Activated T-cell treated with anti-CD3 and anti-CD28 coated beads, Interleukin-2, amount 50 U/mL, for 24 hours (primary cell): ENCODE data around the gene ADGRE2.
A peak's percentile ranks its signal among the peaks of the same experiment; 100 is the strongest.
"Not testable (repeated sequence)": the region's sequence is repeated elsewhere in the genome, so short reads cannot be mapped to it uniquely, and the experiment has no call there.

Experiments
- DNase-seq: peaks from one replicate; pipeline ENCODE4 v3.0.0-alpha.2; 2020
- H3K27ac Mint-ChIP-seq: 2 replicates; pipeline ENCODE4 v1.8.0; 2020; ENCODE audit warnings: mild to moderate bottlenecking, mixed read lengths
- H3K27me3 Mint-ChIP-seq: 2 replicates; pipeline ENCODE4 v1.8.0; 2020; ENCODE audit warnings: mixed read lengths
- H3K36me3 Mint-ChIP-seq: 2 replicates; pipeline ENCODE4 v1.8.0; 2020; ENCODE audit warnings: low read depth, mixed read lengths
- H3K4me1 Mint-ChIP-seq: 2 replicates; pipeline ENCODE4 v1.8.0; 2020; ENCODE audit warnings: low read depth, mixed read lengths
- H3K4me3 Mint-ChIP-seq: 2 replicates; pipeline ENCODE4 v1.8.0; 2020; ENCODE audit warnings: mild to moderate bottlenecking, moderate library complexity, mixed read lengths
- H3K9me3 Mint-ChIP-seq: 2 replicates; pipeline ENCODE4 v1.8.0; 2020; ENCODE audit warnings: mixed read lengths

ADGRE2 gene

DNA sequence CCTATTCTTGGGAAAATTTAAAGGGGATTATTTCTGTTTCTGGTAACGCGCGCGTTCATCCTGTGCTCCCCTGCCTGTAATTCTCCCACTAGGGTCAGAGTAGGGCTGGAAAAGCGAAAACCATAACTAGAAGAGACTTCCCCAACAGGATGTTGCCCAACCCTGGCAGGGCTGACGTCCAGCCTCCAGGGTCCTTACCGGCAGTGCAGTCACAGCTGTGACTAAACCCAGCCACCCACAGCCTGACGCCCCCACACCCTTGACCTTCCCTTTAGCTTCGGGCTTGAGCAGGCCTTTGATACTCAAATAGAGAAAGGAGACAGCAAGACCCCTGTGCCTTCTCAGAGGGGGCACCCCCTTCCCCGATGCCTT lies 6.4 kb upstream of the ADGRE2 start:
- peaks cover 36% of the 10 kb centered on the region for H3K27me3 Mint-ChIP-seq
- not testable (repeated sequence) for H3K9me3 Mint-ChIP-seq, H3K36me3 Mint-ChIP-seq, DNase-seq, H3K4me3 Mint-ChIP-seq
- H3K27ac Mint-ChIP-seq: peak overlapping the region; percentile 56
- H3K4me1 Mint-ChIP-seq: peaks cover 23% of the 10 kb centered on the region

DNA sequence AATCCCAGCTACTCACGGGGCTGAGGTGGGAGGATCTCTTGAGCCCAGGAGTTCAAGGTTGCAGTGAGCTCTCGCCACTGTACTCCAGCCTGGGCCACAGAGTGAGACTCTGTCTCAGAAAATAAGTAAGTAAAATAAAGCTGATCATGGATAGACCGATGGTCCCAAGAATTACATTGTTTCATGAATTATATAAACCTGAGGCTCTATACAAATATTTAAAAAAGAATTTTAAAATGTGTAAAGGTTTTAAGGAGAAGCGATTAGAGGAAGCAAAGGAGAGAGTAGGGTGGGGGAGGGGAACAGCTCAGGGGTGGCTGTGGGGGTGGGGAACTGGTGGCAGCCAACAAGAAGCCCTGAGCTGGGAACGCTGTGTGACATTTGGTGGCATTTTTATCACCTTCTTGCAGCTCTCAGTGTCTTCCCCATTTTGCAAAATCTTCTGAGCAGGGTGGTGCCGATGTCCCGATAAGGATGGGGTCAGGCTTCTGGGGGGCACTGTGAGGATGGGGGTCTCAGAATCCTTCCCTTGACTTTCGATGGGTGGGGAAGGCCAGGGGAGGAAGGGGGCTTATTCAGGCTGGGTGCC lies 5.1 kb upstream of the ADGRE2 start:
- not testable (repeated sequence) for H3K36me3 Mint-ChIP-seq, H3K4me3 Mint-ChIP-seq, H3K27ac Mint-ChIP-seq, H3K9me3 Mint-ChIP-seq, DNase-seq
- peaks cover 46% of the 10 kb centered on the region for H3K27me3 Mint-ChIP-seq
- peaks cover 23% of the 10 kb centered on the region for H3K4me1 Mint-ChIP-seq

- H3K27me3 Mint-ChIP-seq: peaks cover 51% of the 10 kb centered on the region
- peaks cover 23% of the 10 kb centered on the region for H3K4me1 Mint-ChIP-seq
- no peak overlapping the region for H3K4me3 Mint-ChIP-seq
- H3K36me3 Mint-ChIP-seq: no peaks in the 10 kb centered on the region
- H3K27ac Mint-ChIP-seq: no peak overlapping the region
- no peak for DNase-seq
- H3K9me3 Mint-ChIP-seq: no peaks in the 10 kb centered on the region
These were observed 4.5 kb upstream of the ADGRE2 start for GRCh38 chr19:14782626-14783409.

- Mint-ChIP-seq H3K4me1 (peaks cover 21% of the 10 kb centered on the region), H3K27me3 (peaks cover 58% of the 10 kb centered on the region)
- H3K27ac Mint-ChIP-seq, DNase-seq, H3K36me3 Mint-ChIP-seq, H3K4me3 Mint-ChIP-seq, H3K9me3 Mint-ChIP-seq: not testable (repeated sequence)
These were observed 3.6 kb upstream of the ADGRE2 start for GRCh38 chr19:14781713-14782536.

- H3K27me3 Mint-ChIP-seq: peaks cover 61% of the 10 kb centered on the region
- H3K36me3 Mint-ChIP-seq, DNase-seq, H3K4me3 Mint-ChIP-seq, H3K9me3 Mint-ChIP-seq, H3K27ac Mint-ChIP-seq: not testable (repeated sequence)
- peaks cover 23% of the 10 kb centered on the region for H3K4me1 Mint-ChIP-seq
These were observed 2.4 kb upstream of the ADGRE2 start for GRCh38 chr19:14780622-14781225.

DNA sequence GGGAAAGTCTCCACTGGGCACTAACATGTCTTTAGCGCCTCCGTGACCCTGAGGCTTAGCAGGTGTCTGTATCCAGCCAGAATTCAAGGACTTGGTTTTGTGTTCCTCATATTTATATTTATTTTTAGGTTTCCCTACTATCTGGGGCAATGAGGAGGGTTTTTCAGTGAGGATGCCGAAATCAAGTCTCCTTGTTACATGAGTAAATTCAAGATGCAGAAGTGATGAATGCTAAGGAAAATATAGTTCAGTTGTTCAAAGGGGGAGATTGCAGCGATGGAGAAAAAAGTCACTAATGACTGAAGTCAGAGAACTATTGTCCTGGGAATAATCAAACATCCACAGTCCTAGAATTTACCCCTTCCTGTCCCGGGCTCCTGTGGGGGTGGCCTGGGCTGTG lies 791 bp upstream of the ADGRE2 start:
- H3K27me3 Mint-ChIP-seq: peaks cover 61% of the 10 kb centered on the region
- peaks cover 15% of the 10 kb centered on the region for H3K4me1 Mint-ChIP-seq
- no peaks in the 10 kb centered on the region for H3K36me3 Mint-ChIP-seq
- H3K27ac Mint-ChIP-seq: no peak overlapping the region
- no peak overlapping the region for H3K4me3 Mint-ChIP-seq
- H3K9me3 Mint-ChIP-seq: no peaks in the 10 kb centered on the region
- DNase-seq: no peak

DNA sequence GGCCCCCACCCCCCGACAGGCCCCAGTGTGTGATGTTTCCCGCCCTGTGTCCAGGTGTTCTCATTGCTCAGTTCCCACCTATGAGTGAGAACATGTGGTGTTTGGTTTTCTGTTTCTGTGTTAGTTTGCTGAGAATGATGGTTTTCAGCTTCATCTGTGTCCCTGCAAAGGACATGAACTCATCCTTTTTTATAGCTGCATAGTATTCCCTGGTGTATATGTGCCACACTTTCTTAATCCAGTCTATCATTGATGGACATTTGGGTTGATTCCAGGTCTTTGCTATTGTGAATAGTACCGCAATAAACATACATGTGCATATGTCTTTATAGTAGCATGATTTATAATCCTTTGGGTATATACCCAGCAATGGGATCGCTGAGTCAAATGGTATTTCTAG lies 715 bp downstream of the ADGRE2 start:
- not testable (repeated sequence) for H3K36me3 Mint-ChIP-seq, H3K9me3 Mint-ChIP-seq, H3K27ac Mint-ChIP-seq, H3K4me3 Mint-ChIP-seq, DNase-seq
- Mint-ChIP-seq H3K27me3 (peaks cover 61% of the 10 kb centered on the region), H3K4me1 (peaks cover 13% of the 10 kb centered on the region)

GRCh38 chr19:14775869-14776586 lies 2.3 kb downstream of the ADGRE2 start:
- peaks cover 62% of the 10 kb centered on the region for H3K27me3 Mint-ChIP-seq
- H3K9me3 Mint-ChIP-seq: no peaks in the 10 kb centered on the region
- no peaks in the 10 kb centered on the region for H3K36me3 Mint-ChIP-seq
- DNase-seq: no peak
- peaks cover 13% of the 10 kb centered on the region for H3K4me1 Mint-ChIP-seq
- peak overlapping the region; percentile 68 for H3K4me3 Mint-ChIP-seq
- no peak overlapping the region for H3K27ac Mint-ChIP-seq

GRCh38 chr19:14775326-14775725 lies 3.0 kb downstream of the ADGRE2 start:
- not testable (repeated sequence) for DNase-seq, H3K36me3 Mint-ChIP-seq, H3K27ac Mint-ChIP-seq, H3K9me3 Mint-ChIP-seq
- peaks cover 13% of the 10 kb centered on the region for H3K4me1 Mint-ChIP-seq
- peak overlapping the region; percentile 68 for H3K4me3 Mint-ChIP-seq
- H3K27me3 Mint-ChIP-seq: peaks cover 57% of the 10 kb centered on the region

GRCh38 chr19:14774373-14774772 lies 4.0 kb downstream of the ADGRE2 start:
- H3K36me3 Mint-ChIP-seq: no peaks in the 10 kb centered on the region
- H3K4me1 Mint-ChIP-seq: peaks cover 13% of the 10 kb centered on the region
- no peak overlapping the region for H3K27ac Mint-ChIP-seq
- no peak for DNase-seq
- H3K9me3 Mint-ChIP-seq: no peaks in the 10 kb centered on the region
- no peak overlapping the region for H3K4me3 Mint-ChIP-seq
- peaks cover 60% of the 10 kb centered on the region for H3K27me3 Mint-ChIP-seq

DNA sequence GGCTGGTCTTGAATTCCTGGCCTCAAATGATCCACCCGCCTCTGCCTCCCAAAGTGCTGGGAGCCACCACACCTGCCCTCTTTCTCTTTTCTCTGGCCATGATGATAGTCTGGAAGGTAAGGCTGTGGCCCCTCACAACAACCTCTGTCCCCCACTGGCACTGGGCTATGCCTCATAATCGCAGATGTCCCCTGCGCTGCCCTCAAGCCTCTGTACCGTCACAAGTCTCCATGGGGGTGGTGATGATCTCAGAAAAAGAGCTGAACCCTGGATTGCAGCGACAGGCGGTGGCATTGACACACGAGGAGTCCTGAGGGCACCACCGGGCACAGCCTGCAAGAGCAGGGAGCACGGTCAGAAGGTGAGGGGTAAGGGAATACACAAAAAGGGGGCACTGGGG lies 4.6 kb downstream of the ADGRE2 start:
- Mint-ChIP-seq H3K4me1 (peaks cover 13% of the 10 kb centered on the region), H3K27me3 (peaks cover 56% of the 10 kb centered on the region)
- not testable (repeated sequence) for H3K36me3 Mint-ChIP-seq, H3K9me3 Mint-ChIP-seq, DNase-seq, H3K27ac Mint-ChIP-seq, H3K4me3 Mint-ChIP-seq

DNA sequence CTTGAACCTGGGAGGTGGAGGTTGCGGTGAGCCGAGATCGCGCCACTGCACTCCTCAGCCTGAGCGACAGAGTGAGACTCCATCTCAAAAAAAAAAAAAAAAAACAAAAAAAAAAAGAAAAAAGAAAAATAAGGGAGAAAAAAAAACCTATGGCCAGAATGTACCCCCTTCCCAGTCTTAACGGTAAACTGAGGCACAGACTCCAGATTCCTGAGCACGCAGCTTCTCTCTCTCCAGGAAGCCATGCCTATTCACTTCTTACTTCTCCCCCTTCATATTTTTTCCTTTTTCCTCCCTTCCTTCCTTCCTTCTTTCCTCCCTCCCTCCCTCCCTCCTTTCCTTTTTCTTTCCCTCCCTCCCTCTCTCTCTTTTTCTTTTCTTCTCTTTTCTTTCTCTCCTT lies 5.4 kb downstream of the ADGRE2 start:
- Mint-ChIP-seq H3K4me1 (peaks cover 13% of the 10 kb centered on the region), H3K9me3 (no peaks in the 10 kb centered on the region), H3K36me3 (no peaks in the 10 kb centered on the region), H3K27me3 (peaks cover 56% of the 10 kb centered on the region), H3K27ac (no peak overlapping the region), H3K4me3 (no peak overlapping the region)
- DNase-seq: no peak

DNA sequence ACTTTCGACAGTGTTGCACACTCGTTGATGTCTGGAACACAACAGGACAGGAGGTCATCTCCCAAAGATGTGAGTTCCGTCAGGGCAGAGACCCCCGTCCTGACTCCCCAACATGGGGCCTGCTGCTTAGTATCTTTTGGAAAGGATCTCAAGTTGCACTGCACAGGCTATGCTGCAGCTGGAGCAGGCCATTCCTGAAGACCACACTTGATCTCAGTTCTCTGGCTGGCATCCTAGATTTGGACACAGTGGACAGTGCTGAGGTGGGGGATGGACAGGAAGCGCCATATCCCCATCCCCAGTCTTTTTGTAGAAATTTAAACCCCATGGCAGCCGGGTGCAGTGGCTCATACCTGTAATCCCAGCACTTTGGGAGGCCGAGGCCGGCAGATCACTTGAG lies 5.9 kb downstream of the ADGRE2 start:
- no peaks in the 10 kb centered on the region for H3K36me3 Mint-ChIP-seq
- peaks cover 56% of the 10 kb centered on the region for H3K27me3 Mint-ChIP-seq
- no peak overlapping the region for H3K27ac Mint-ChIP-seq
- H3K9me3 Mint-ChIP-seq: no peaks in the 10 kb centered on the region
- H3K4me1 Mint-ChIP-seq: peaks cover 13% of the 10 kb centered on the region
- no peak for DNase-seq
- H3K4me3 Mint-ChIP-seq: no peak overlapping the region
